OCI-M2 (cell line): ENCODE results near the gene LAP3.
"Not testable (repeated sequence)": the region's sequence is repeated elsewhere in the genome, so short reads cannot be mapped to it uniquely, and the experiment has no call there.

Experiments used
- DNase-seq: peaks from one replicate; lab custom pipeline; 2025; ENCODE audit not compliant: unreplicated experiment; lab: John Stamatoyannopoulos, UW

The LAP3 gene

DNA sequence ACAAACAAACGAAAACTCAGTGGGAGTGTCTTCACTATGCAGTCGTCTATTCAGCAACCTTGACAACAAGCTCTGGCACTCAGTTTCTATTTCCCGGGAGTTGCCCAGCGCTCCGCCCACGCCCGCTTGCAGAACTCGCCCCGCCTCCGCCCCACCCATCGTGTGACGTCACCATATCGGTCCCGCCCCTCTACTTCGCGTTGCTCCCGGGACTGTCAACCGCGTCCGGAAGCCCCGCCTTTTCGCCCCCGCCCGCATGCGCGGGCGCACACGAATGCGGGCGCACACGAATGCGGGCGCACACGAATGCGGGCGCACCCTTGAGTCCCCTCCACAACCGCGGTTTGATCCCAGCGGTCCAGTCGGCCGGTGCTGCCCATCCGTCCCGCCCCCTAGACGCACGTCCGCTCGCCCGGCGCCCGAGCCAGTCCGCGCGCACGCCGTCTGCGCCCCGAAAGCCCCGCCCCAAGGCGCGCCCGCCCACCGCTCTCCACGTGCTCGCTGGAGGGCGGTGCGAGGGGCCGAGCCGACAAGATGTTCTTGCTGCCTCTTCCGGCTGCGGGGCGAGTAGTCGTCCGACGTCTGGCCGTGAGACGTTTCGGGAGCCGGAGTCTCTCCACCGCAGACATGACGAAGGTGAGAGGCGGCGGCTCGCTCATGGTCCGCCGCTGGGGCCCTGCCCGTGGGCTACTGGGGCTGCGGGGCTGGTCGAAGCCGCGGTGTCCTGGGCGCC is at the start of gene LAP3:
Gene LAP3 (plus strand): TSS at position 267 of the 733 bp plus-strand sequence. CDS start 268 bp downstream, at position 535.
- peak; percentile 49 for DNase-seq

DNA sequence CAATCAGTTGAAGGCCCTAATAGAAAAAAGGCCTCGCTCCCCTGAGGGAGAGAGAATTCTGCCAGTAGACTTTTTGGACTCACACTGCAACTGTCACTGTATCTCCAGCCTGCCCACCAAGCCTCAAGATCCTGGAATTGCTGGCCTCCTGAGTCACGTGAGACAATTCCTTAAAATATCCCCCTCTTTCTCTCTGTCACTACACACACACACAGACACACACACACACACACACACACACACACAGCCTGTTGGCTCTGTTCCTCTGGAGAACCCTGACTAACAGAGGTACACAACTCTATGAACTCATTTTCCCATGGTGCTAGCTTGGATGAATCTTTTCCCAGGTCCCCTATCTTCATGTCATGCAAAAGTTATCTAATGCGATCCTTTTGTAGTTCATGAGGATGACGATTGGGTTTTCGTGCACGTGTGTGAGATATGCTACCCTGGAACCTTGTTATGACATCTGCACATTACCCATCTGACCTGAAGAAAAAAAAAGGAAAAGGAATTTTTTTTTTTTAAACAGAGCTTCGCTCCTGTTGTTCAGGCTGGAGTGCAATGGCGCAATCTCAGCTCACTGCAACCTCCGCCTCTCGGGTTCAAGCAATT is 48.3 kb upstream of the LAP3 start:
- DNase-seq: no peak

DNA sequence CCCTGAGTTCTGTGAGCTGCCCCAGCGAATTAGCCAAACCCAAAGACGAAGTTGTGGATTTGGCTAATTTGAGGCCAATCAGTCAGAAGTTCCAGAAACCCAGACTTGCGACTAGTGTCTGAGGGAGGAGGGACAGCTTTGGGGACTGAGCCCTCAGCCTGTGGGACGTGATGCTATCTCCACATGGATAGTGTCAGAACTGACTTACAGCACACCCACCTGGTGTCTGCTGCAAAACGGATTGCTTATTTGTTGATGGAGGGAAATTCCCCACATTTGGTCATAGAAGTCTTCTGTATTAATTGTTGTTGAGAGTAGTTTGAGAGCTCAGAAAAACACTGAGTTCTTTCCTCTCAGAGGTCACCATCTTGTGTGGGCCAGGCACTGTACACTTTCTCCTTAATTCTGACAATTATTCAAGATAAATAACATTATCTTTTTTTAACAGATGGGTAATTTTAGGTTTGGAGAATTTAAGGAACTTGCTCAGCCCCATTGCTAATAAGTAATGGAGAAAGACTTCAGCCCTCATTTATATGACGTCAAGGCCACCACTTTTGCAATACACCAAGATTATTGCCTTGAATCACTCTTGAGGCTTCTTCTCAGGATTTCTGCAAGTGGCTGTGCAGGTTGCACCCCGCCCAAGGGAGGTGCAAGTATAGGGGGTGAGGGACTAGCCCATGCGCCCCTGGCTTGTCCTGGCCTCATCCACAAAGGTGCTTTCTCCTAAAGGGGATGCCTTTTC is 45.3 kb upstream of the LAP3 start:
- DNase-seq: no peak

DNA sequence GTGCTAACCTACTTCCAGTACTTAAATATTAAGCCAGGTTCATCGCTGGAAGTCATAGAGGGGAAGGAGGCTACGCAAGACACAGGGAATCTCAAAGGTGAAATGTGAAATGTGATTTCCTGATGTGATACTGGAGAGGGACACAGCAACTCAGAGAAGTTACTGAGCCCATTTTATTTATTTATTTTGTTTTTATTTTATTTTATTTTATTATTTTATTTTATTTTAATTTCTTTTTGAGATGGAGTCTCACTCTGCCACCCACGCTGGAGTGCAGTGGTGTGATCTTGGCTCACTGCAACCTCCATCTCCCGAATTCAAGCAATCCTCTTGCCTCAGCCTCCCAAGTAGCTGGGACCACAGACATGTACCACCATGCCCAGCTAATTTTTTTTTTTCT is 42.3 kb upstream of the LAP3 start:
- no peak for DNase-seq

DNA sequence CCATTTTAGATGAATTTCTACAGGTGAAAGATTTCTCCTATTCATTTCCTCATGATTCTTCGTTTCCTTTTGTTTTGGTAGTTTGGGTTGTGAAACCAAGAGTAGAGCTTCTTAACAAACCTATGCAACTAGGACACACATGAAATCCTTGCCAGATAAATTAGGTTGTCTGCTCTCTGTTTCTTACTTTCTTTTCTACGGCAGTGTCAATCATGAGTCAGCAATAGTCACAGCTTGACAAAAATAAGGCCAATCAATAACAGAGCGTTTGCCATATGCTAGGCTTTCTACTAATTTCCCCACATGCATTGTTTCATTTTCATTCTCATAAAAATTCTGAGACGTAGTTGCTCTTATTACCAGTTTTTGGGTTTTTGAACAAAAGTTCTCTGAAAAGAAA is 41.8 kb upstream of the LAP3 start:
- DNase-seq: no peak

DNA sequence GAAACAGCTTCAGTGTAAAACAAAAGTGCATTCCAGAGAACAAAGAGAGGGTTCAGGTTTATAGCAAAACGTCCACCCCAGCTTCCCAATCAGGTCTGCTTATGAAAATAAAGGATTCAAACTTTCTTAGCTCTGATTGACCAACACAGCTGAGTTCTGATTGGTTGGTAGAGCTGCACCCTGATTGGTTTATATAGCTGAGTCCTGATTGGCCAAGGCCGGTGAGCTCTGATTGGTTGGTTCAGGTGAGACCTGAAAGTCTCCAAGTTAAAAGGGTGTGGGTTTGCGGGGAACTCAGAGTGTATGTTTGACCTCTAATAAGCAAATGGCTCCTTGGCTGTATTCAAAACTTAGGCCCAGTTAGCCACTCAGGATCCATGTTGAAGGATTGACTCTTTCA is 41.1 kb upstream of the LAP3 start:
- no peak for DNase-seq

DNA sequence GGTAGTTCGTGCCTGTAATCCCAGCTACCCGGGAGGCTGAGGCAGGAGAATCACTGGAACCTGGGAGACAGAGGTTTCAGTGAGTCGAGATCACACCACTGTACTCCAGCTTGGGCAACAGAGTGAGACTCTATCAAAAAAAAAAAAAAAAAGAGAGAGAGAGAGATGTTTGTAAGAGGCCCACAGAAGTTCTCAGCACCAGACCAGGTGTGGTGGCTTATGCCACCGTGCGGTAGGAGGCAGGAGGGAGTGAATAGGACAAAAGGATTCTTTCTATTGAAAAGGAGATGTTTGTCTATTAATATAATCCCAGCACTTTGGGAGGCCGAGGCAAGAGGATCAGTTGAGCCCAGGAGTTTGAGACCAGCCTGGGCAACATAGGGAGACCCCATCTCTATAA is 39.9 kb upstream of the LAP3 start:
- not testable (repeated sequence) for DNase-seq

DNA sequence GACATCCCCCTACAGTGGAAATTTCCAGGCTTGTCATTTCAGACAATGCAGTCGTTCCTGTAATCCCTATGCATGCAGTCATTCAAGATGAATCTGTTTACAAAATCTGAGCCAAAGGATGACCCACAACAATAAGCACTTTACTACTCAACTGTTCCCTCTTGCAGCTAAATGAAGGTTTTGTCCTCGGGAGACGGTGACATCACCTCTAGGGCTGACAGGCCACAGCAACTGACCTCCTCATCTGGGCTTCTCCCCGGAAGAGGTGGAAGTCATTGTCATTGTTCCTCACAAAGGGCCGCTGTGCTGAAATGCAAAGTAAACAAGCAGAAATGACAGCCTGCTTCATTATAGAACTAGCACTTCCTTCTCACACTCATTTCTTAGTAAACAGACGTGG is 32.8 kb upstream of the LAP3 start:
- no peak for DNase-seq

DNA sequence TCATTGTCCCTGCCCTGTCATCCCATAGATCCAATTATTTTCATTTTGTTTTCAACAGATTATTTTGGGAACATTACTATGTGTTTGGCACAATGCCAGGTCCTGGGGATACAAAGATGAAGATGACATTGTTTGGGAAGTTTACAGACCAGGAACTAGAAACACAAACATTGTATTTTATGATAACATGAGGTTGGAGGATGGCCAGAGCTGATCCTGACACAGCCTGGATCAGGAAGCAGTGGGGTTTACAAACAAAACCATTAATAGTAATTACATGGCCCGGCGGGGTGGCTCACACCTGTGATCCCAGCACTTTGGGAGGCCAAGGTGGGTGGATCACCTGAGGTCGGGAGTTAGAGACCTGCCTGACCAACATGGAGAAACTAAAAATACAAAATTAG is 32.2 kb upstream of the LAP3 start:
- DNase-seq: no peak

DNA sequence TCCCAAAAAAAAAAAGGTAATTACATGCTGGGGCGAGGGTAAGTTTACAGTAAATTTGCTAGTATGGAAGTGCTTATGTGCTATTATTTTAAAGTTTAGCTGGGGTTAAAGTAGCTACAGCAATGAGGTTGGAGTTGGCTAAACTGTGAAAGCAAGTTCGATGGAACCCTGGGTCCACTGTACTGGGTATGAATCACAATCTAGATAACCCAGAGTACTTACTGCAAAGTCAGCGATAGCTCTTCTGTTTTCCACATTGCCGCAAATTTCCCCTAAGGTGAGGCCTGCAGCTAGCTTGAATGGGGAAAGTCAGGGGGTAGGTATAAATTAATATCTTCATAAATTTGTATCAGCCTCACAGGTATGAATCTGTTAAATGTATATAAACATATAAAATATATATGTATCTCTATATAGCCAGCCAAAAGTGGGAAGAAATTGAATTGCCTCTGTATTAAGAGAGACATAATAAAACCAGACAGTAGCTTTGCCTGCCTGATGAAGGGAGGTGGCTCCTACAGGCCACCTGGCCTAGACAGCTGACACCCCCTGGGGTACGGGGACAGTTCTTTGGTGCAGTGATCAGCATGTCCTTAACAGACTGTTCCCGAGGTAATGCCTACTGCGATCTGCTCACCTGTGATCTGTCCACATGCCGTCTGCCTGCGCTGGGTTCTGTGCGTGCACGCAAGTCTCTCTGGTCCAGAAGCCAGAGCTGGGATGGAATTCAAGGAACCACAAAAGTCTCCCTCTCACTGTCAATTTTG is 31.4 kb upstream of the LAP3 start:
- no peak for DNase-seq

DNA sequence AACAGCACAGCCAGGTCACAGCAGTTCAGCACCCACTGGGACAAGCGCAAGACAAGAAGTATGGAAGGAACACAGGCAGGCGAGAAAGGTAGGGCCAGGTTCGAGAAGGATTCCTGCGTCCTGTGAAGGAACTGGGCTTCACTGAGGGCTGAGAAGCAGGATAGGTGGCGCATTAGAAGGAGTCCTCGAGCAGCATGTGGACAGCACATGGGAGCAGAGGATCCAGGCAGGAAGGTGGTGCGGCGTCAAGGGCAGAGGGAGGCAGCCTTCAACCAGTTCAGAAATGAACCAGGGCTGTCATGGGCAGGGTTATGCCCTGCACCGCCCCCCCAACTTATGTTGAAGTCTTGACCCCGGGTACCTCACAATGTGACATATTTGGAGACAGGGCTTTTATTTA is 30.8 kb upstream of the LAP3 start:
- DNase-seq: no peak

DNA sequence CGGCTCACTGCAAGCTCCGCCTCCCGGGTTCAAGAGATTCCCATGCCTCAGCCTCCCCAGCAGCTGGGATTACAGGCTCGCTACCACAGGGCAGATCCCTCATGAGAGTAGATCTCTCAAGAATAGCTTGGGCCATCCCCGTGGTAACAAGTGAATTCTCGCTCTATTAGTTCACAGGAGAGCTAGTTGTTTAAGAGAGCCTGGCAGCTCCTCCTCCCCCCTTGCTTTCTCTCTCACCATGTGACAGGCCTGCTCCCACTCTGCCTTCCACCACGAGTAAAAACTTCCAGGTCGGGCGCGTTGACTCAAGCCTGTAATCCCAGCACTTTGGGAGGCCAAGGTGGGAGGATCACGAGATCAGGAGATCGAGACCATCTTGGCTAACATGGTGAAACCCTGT is 30.3 kb upstream of the LAP3 start:
- DNase-seq: no peak

DNA sequence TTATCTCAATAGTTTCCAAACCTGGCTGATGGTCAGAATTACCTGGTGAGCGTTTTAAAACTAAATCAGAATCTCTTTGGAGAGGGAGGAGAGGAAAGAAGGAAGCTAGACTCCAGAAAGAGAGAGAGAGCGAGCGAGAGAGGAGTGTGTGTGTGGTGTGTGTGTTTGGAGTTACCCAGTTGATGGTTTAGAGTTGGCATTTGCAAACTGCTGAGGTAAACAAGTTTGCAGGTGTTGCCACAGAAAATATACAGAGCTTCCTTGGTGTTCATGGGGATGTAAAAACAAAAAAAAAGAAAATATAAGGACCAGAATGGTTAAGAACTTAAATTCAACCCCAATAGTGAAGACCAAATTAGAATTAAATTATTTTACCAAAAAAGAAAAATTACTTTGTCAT is 26.4 kb upstream of the LAP3 start:
- no peak for DNase-seq

DNA sequence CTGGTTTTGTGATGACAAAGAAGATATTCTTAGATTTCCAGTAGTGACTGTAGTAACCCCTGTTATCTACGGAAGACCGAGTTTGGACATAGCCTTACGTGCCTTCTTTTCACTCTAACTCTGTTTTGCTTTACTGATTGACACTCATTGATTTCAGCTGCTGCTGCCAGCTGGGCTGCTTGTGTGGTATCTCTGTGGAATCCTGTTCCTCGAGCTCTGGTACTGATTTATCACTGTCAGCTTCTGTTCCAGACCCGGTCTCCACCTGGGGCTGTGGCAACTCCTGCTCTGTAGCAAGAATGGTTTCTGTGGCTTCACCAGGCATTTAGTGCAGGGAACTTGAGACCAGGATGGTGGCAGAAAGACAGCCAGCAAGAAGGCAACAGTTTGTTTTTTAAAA is 24.6 kb upstream of the LAP3 start:
- no peak for DNase-seq

DNA sequence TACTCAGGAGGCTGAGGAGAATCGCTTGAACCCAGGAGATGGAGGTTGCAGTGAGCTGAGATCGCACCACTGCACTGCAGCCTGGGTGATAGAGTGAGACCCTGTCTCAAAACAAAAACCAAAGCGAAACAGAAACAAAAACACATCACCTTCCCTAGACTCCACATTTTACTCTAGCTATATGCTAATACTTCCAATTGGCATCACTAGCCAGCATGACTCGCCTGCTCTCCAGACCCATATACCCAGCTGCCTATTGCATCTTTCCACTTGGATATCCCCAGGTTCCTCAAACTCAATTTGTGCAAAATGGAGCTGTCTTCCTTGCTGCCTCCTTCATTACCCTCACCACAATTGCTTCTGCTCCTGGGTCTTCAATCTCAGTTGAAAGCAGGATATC is 22.4 kb upstream of the LAP3 start:
- DNase-seq: no peak

DNA sequence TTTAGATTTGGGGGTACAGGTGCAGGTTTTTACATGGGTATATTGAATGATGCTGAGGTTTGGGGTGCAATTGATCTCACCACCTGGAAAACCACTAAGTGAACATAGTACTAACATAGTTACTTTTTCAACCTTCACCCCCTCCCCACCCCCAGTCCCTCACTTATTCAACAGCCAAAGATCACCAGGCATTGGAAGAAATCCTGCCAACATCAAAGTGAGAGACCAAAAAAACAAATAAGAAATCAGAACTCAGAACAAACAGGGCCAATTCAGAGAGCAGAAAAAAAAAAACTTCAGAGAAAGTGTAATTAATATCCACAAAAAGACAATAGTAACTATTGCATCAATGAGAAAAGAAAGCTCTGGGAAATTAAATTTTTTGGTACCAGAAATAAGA is 20.5 kb upstream of the LAP3 start:
- no peak for DNase-seq

DNA sequence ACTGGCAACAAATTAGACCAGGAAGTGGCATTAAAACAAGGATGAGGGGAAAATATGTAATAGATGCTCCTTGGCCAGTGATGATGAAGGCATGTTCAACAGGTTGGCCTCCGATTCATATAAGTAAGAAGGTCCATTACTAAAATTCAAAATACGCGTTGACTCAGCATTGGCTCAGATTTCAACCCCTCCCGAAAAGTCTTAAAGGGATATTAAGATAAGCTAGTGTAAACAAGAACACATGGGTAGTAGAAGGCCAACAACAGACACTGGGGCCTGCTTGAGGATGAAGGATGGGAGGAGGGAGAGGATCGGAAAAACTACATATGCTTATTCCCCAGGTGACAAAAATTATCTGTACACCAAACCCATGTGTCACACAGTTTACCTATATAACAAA is 19.1 kb upstream of the LAP3 start:
- DNase-seq: no peak

DNA sequence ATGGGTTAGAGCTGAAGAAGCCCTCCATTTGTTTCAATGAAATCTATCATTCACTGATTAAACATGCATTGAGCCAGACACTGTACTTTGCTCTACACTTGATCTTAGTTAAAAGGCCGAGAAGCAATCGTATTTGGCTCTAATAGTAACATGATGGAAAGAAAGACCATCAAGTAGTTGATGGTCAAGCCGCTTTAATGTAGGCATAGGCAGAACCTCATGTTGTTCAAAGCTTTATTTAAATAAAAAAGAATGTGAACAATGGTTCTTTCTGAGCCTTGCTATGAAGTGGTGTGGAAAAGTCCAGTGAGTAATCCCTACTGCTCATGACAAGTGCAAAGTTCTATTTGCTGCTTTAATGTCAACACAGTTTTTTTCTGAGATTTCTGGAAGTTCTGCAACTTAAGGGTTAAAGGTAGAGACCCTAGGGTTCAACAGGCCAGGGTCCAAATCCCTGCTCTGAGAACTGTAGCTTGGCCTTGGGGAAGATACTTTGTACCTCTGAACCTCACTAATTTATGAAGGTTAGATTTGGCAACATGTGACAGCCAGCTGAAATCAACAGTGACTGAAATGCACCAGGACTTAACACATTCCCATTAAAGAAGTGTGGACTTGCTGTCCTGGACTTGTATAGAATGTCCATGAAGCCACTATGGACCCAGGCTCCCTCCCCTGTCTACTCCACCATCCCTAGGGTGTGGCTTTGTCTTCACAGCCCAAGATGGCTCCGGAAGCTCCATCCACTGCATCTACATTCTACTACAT is 17.9 kb upstream of the LAP3 start:
- no peak for DNase-seq

DNA sequence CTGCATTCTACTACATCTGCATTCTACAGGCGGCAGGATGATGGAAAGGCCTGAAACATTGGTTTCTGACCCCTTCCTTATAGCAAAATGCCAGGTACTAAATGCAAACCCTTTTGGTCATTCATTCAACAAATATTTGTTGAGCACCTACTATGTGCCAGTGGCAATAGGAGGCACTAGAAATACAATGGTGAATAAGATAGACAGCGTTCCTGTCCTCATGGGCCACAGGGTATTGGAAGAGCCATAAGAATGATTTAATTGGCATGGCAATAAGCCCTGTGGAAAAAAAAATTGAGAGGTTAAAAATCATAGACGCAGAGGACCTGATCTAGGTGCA is 17.3 kb upstream of the LAP3 start:
- no peak for DNase-seq

DNA sequence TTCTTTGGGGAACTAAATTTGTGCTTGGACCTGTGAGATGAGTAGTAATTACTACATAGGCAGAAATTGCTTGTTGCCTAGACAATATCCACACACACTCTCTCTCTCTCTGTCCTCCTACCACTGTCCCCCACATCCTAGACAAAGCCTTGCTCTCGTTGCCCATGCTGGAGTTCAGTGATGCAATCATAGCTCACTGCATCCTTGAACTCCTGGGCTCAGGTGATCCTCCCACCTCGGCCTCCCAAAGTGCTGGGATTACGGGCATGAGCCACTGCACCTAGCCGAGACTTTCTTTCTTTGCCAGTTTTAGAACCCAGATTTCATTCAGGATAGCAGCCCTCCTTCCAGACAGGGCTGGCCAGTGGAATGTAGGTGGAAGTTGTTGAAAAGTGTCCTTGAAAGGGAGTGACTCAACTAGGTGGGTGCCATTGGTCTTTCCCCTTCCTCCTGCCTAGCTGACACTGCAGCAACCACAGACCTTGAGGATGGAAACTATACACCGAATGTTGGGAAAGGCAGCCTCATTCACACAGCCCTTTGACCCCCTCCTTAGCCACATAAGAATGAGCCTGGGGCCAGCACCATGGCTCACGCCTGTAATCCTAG is 16.8 kb upstream of the LAP3 start:
- no peak for DNase-seq
